H1 (cell line): Measurements from ENCODE around the gene SGSM1. TPM values are rescaled to one million over a fixed set of nuclear protein-coding genes. Genes with fewer than 3 reads are reported as not detected.

Experiments used
- CHD2 ChIP-seq: IDR thresholded peaks from 2 replicates; pipeline ENCODE4 v1.6.1; 2012; ENCODE audit warnings: low read length, improper control_type of control experiment
- CTCF ChIP-seq, 3 experiments: IDR thresholded peaks; 1 replicate in 2 of 3; 2 replicates in 1 of 3; pipeline versions ENCODE4 v1.5.1 to v1.6.1; 2011; ENCODE audit warnings: low read length in 3 of 3, mild to moderate bottlenecking in 3 of 3, inconsistent platforms in 2 of 3, low read depth in 1 of 3, moderate library complexity in 1 of 3; ENCODE audit not compliant: insufficient read depth in 1 of 3; ENCODE audit errors: control extremely low read depth in 1 of 3
- GABPA ChIP-seq: IDR thresholded peaks from 2 replicates; pipeline ENCODE4 v1.6.1; 2011; ENCODE audit warnings: mild to moderate bottlenecking, low read length, moderate library complexity, borderline replicate concordance; ENCODE audit not compliant: insufficient read depth
- POLR2AphosphoS5 ChIP-seq: IDR thresholded peaks from 2 replicates; pipeline ENCODE4 v1.6.1; 2011; ENCODE audit warnings: low read depth, low read length
- RNF2 ChIP-seq: fragments of 200-900, 300-1000 bp; sonication (generic); IDR thresholded peaks from 2 replicates; pipeline ENCODE4 v1.7.1; 2016; ENCODE audit warnings: borderline replicate concordance, low read depth, mild to moderate bottlenecking, antibody characterized with exemption, low read length; ENCODE audit not compliant: poor library complexity, severe bottlenecking; ENCODE audit errors: missing control alignments
- TAF7 ChIP-seq: optimal IDR thresholded peaks from 2 replicates; pipeline ENCODE3; 2011; ENCODE audit warnings: low read depth, mild to moderate bottlenecking, inconsistent platforms, low read length, moderate library complexity, borderline replicate concordance
- polyA plus RNA-seq, 7 experiments: library from polyadenylated mRNA; depleted of rRNA in 3 of 7; stranded (reverse) in 5 of 7; unstranded in 2 of 7; fragments of >200 nt in 5 of 7; fragments of 200-250 nt in 2 of 7; gene quantifications; 1 replicate in 5 of 7; 2 replicates in 1 of 7; 4 replicates in 1 of 7; pipeline versions ENCODE4 v1.2.1 to v1.2.3, GENCODE V29; 2011 to 2013; ENCODE audit warnings: missing spikeins in 2 of 7, mixed read lengths in 2 of 7
- total RNA-seq: library from RNA; stranded (reverse); fragmentation: NEBNext Ultra II Directional; extraction: Animal tissue kit (Norgen Biotek cat#: 25700); gene quantifications from 2 replicates; pipeline ENCODE4 v1.2.1, GENCODE V29; 2021

SGSM1 gene
- total and polyA plus RNA-seq, 2 of the 8 experiments (the other 6 are each of a cell fraction or from before 2014, with no cell fraction given): 2.8 to 5.2 TPM

- TF ChIP-seq CTCF (IDR thresholded peaks at IDR 0.05; ENCODE audit: control extremely low read depth in 1 of 3, insufficient read depth in 1 of 3, low read depth in 1 of 3, low read length in 3 of 3) (no peak), POLR2AphosphoS5 (no peak), GABPA (no peak), CHD2 (no peak), RNF2 (no peak), TAF7 (no peak)
These were observed 114.0 kb downstream of the SGSM1 start (continued) for GRCh38 chr22:24920029-24920428.
